ENCODE data around the gene MKI67. TPM values are rescaled to one million over a fixed set of nuclear protein-coding genes. Genes with fewer than 3 reads are reported as not detected.
A peak's percentile ranks its signal among the peaks of the same experiment; 100 is the strongest.
"Not testable (repeated sequence)": the region's sequence is repeated elsewhere in the genome, so short reads cannot be mapped to it uniquely, and the experiment has no call there.

The MKI67 gene
- total RNA-seq, 1 donor from 2014 or later, result 40.6 TPM

- H3K4me3 ChIP-seq (ENCODE audit: low read depth, low read length), result no peak overlapping the region
- DNase-seq (ENCODE audit: low read depth), result no peak
- no peak for TF ChIP-seq CTCF (conservative IDR thresholded peaks at IDR 0.05; ENCODE audit: low read depth, low read length)
Observed at GRCh38 chr10:128149267-128150014, 23.2 kb upstream of the MKI67 start.

GRCh38 chr10:128147669-128148068 lies 21.4 kb upstream of the MKI67 start:
- H3K4me3 ChIP-seq (ENCODE audit: low read depth, low read length), result no peak overlapping the region
- no peak for TF ChIP-seq CTCF (conservative IDR thresholded peaks at IDR 0.05; ENCODE audit: low read depth, low read length)
- no peak for DNase-seq (ENCODE audit: low read depth)

GRCh38 chr10:128147064-128147463 lies 20.8 kb upstream of the MKI67 start:
- no peak for TF ChIP-seq CTCF (conservative IDR thresholded peaks at IDR 0.05; ENCODE audit: low read depth, low read length)
- peak; percentile 73 for DNase-seq (ENCODE audit: low read depth)
- H3K4me3 ChIP-seq (ENCODE audit: low read depth, low read length), result no peak overlapping the region

- no peak overlapping the region for H3K4me3 ChIP-seq (ENCODE audit: low read depth, low read length)
Observed at GRCh38 chr10:128144547-128144946, 18.3 kb upstream of the MKI67 start.

DNA sequence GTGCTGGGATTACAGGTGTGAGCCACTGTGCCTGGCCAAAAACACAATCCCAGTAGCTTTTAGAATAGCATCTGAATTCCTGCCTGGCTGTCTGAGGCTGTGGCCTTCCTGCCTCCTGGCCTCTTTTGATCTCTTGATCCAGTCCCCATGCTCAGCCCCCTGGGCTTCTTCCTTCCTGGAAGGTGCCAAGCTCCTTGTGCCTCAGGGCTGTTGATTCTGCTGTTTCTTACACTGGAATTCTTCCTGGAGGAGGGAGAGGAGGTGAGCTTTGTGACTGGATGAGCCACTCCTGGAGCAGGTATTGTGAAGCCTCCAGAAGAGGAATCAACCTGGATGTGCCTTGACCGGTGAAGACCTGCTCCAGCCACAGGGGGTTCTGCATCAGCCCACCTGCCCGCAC lies 17.3 kb upstream of the MKI67 start:
- DNase-seq (ENCODE audit: low read depth), result no peak
- no peak for TF ChIP-seq CTCF (conservative IDR thresholded peaks at IDR 0.05; ENCODE audit: low read depth, low read length)
- H3K4me3 ChIP-seq (ENCODE audit: low read depth, low read length), result no peak overlapping the region

More at GRCh38 chr10:128144547-128144946, 18.3 kb upstream of the MKI67 start:
- no peak for TF ChIP-seq CTCF (conservative IDR thresholded peaks at IDR 0.05; ENCODE audit: low read depth, low read length)
- DNase-seq (ENCODE audit: low read depth), result no peak

DNA sequence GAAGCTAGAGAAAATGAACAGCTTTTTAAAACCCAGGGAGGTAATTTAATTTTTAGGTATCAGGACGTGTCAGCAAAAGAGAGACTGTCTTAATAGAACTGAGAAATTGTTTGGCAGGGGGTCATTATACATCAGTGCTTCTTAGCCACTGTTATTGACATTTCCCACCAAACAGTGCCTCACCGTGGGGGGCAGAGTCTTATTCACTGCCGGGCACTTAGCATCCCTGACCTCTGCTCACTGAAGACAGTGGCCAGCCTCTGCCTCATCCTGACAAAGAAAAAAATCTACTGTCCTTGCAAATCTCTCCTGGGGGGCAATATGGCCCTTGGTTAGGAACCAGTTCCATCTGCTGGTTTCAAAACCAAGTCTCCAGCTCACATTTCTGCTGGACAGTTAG lies 14.2 kb upstream of the MKI67 start:
- DNase-seq (ENCODE audit: low read depth), result no peak
- no peak overlapping the region for H3K4me3 ChIP-seq (ENCODE audit: low read depth, low read length)
- no peak for TF ChIP-seq CTCF (conservative IDR thresholded peaks at IDR 0.05; ENCODE audit: low read depth, low read length)

DNA sequence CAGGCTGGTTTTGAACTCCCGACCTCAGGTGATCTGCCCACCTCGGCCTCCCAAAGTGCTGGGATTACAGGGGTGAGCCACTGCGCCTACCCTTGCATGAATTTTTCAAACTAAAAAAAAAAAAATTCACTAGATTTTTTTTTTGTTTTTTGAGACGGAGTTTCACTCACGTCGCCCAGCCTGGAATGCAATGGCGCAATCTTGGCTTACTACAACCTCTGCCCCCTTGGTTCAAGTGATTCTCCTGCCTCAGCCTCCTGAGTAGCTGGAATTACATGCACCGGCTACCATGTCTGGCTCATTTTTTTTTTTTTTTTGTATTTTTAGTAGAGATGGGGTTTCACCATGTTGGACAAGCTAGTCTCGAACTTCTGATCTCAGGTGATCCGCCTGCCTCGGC lies 12.2 kb upstream of the MKI67 start:
- DNase-seq (ENCODE audit: low read depth), result not testable (repeated sequence)

More for the DNA sequence above, 12.2 kb upstream of the MKI67 start:
- H3K4me3 ChIP-seq (ENCODE audit: low read depth, low read length), result not testable (repeated sequence)
